Adrenal gland (tissue), 12 donors: ENCODE results near the gene TICRR. TPM values are rescaled to one million over a fixed set of nuclear protein-coding genes. Genes with fewer than 3 reads are reported as not detected.
A peak's percentile ranks its signal among the peaks of the same experiment; 100 is the strongest.

Experiments
- DNase-seq, 7 donors: peaks; one replicate each; pipeline ENCODE4 v3.0.0-alpha.2; 2019 to 2020
- H3K27ac ChIP-seq, 5 donors: fragments of 200-600 bp; sonication (generic) in 4 of 5; 1 replicate in 3 of 5; 2 replicates in 2 of 5; pipeline versions ENCODE4 v1.5.1 to v1.8.0; 2016 to 2020; ENCODE audit warnings: mild to moderate bottlenecking in 1 of 5
- H3K27me3 ChIP-seq: fragments of 200-600 bp; 2 replicates; pipeline ENCODE4 v1.8.0; 2021
- H3K36me3 ChIP-seq, 2 donors: fragments of 200-600 bp; replicated peaks in 1 of 2; 1 replicate in 1 of 2; 2 replicates in 1 of 2; pipeline versions ENCODE4 v1.5.1 to v1.8.0; 2018 to 2022
- H3K4me1 ChIP-seq, 2 donors: fragments of 200-600 bp; replicated peaks in 1 of 2; 1 replicate in 1 of 2; 2 replicates in 1 of 2; pipeline versions ENCODE4 v1.5.1 to v1.8.0; 2018 to 2021
- H3K4me3 ChIP-seq, 4 donors: fragments of 200-600 bp; sonication (generic) in 3 of 4; one replicate each; pipeline ENCODE4 v1.5.1; 2016 to 2018
- H3K9me3 ChIP-seq, 3 donors: fragments of 200-600 bp; sonication (generic) in 1 of 3; replicated peaks in 1 of 3; 1 replicate in 2 of 3; 2 replicates in 1 of 3; pipeline versions ENCODE4 v1.5.1 to v1.8.0; 2016 to 2021
- POLR2A ChIP-seq, 2 donors: fragments of 450-650 bp; IDR thresholded peaks; one replicate each; pipeline ENCODE4 v1.6.1; 2017; ENCODE audit warnings: antibody characterized with exemption in 2 of 2, mild to moderate bottlenecking in 2 of 2, moderate library complexity in 1 of 2
- WGBS, 4 donors: extraction: QIAGEN DNeasy Blood & Tissue Kit in 2 of 4; methylation state at CpG; one replicate each; pipeline versions ENCODE4 v1.1.5 to v1.1.7; 2013 to 2017; 5-methylcytosine and 5-hydroxymethylcytosine counted together
- intact Hi-C, 2 donors: fragments of 100-400 bp; cut with DNase I; formaldehyde crosslinking; loops; one replicate each; pipeline versions ENCODE4 v1.14.1 to v1.15.0; 2022 to 2023
- polyA plus RNA-seq, 3 donors: library from polyadenylated mRNA; stranded (reverse); fragments of 200-250 nt in 2 of 3; fragments of 350-450 nt in 1 of 3; fragmentation: Illumina TruSeq in 1 of 3; extraction: RNeasy Lipid Tissue Mini Kit (QIAGEN cat#74804) in 1 of 3; gene quantifications; one replicate each; pipeline ENCODE4 v1.2.3, GENCODE V29; 2013 to 2014
- total RNA-seq, 9 donors: library from RNA; depleted of rRNA in 4 of 9; stranded (reverse); fragments of >200 nt in 4 of 9; fragments of 120-200 nt in 1 of 9; fragmentation: NEBNext Ultra II Directional in 1 of 9; extraction: Animal tissue kit (Norgen Biotek cat#: 25700) in 1 of 9; gene quantifications; one replicate each; pipeline versions ENCODE4 v1.1.0 to v1.2.4, GENCODE V29; 2013 to 2023
- TF ChIP-seq, protein P1 (sequence below), 6 experiments: fragments of 450-650 bp in 4 of 6; fragments of 200-600 bp in 2 of 6; sonication (generic) in 1 of 6; IDR thresholded peaks; 1 replicate in 5 of 6; 2 replicates in 1 of 6; pipeline versions ENCODE4 v1.5.1 to v1.8.0; 2016 to 2021; ENCODE audit warnings: antibody characterized with exemption in 6 of 6, mild to moderate bottlenecking in 2 of 6, moderate library complexity in 1 of 6
- donor health status: healthy with polysubstance abuse.
- donor health status: Bipolar disorder and iron deficiency.
- donor health status: DM: yes; HTN: yes; CAD: no.
- donor health status: DM: no; HTN: no; CAD: no.
- donor health status: DM: no; HTN: no; CAD: no.
- donor health status: DM: yes; HTN: yes; CAD: no.

The TICRR gene
- total and polyA plus RNA-seq, 12 donors = 0.10 to 2.4 (median 0.19) TPM; not detected in 1

DNA sequence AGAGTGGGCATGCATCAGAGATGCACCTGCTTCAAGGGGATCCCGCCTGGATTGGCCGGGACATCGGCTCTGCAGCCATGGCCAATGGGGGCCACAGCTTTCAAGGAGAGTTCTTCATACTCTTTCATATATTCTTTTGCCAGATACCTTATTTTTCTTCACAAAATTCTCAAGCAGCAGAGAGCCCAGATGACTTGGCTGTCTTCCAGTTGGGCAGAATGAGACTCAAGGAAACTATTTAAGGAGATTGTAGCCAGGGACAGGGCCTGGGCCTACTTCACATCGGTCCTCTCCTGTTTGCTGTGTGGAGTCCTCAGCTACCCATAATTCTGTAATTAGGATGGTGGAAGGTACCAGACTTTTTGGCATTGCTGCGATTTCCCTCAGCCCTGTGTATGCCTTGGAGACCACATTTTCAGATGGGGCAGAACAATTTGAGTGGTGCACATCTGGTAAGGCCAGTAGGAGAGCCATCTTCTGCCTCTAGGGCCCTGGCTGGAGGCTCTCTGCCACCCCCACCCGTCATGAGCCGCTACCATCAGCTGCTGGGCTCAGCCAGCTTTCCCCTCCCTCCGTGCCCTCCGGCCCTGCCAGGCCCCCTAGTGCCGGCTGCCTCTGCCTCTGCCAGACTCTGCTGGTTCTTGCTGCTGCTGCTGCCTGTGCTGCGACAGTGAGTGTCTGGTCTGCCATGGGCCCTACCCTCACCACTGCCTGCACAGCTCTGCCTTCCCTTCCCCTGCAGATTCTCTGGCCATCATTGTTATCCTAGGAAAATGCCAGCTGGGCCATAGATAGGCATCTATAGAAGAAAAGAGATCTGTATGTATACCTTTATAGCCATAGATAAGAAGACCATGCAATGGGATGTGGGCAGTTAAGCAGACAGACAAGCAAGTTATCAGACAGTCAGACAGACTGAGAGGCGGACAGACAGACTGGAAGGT, 97.2 kb downstream of the TICRR start:
- no peaks in the 10 kb centered on the region for H3K36me3 ChIP-seq
- DNase-seq = peak in 2 of 7 donors; percentile 30 to 52
- TF ChIP-seq, protein P1, sequence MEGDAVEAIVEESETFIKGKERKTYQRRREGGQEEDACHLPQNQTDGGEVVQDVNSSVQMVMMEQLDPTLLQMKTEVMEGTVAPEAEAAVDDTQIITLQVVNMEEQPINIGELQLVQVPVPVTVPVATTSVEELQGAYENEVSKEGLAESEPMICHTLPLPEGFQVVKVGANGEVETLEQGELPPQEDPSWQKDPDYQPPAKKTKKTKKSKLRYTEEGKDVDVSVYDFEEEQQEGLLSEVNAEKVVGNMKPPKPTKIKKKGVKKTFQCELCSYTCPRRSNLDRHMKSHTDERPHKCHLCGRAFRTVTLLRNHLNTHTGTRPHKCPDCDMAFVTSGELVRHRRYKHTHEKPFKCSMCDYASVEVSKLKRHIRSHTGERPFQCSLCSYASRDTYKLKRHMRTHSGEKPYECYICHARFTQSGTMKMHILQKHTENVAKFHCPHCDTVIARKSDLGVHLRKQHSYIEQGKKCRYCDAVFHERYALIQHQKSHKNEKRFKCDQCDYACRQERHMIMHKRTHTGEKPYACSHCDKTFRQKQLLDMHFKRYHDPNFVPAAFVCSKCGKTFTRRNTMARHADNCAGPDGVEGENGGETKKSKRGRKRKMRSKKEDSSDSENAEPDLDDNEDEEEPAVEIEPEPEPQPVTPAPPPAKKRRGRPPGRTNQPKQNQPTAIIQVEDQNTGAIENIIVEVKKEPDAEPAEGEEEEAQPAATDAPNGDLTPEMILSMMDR (IDR thresholded peaks at IDR 0.05) = no peak
- TF ChIP-seq POLR2A (IDR thresholded peaks at IDR 0.05) = no peak
- no peaks in the 10 kb centered on the region for H3K27me3 ChIP-seq
- peaks cover 0 to 10% of the 10 kb centered on the region in 2 donors for H3K4me1 ChIP-seq
- intact Hi-C loops = no loop called here
- H3K4me3 ChIP-seq = no peak overlapping the region
- WGBS, 4 donors = 85 to 93% (median 91%) methylated on average over 9 to 12 of the region's 12 CpGs
- H3K9me3 ChIP-seq = no peaks in the 10 kb centered on the region
- H3K27ac ChIP-seq = peak overlapping the region in 2 of 5 donors; percentile 1 to 49

DNA sequence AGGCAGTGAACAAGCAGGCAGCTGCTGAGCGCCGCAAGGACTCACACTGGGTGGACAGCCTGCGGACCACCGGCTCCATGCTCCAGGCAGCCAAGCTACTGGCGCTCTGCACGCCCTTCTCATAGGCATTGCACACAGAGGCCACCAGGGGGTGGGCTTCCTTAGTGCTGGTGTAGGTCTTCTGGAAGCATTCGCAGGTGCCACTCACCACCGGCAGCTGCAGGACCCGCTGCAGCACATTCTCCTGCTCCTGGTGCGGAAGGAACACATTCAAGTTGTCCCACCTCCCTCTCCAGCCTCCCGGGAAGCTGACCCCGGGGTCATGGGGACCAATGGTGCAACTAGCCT, 97.9 kb downstream of the TICRR start:
- peaks cover 0 to 10% of the 10 kb centered on the region in 2 donors for H3K4me1 ChIP-seq
- H3K4me3 ChIP-seq = no peak overlapping the region
- no peaks in the 10 kb centered on the region for H3K27me3 ChIP-seq
- intact Hi-C loops = no loop called here
- H3K27ac ChIP-seq = no peak overlapping the region
- 70 to 79% (median 72%) methylated on average over 10 to 12 of the region's 12 CpGs for WGBS, 4 donors
- H3K36me3 ChIP-seq = no peaks in the 10 kb centered on the region
- no peaks in the 10 kb centered on the region for H3K9me3 ChIP-seq
- DNase-seq = peak in 2 of 7 donors; percentile 27 to 58
- TF ChIP-seq, protein P1 (IDR thresholded peaks at IDR 0.05) = peak in 2 of 6 experiments; percentile 28 to 29
- TF ChIP-seq POLR2A (IDR thresholded peaks at IDR 0.05) = no peak

DNA sequence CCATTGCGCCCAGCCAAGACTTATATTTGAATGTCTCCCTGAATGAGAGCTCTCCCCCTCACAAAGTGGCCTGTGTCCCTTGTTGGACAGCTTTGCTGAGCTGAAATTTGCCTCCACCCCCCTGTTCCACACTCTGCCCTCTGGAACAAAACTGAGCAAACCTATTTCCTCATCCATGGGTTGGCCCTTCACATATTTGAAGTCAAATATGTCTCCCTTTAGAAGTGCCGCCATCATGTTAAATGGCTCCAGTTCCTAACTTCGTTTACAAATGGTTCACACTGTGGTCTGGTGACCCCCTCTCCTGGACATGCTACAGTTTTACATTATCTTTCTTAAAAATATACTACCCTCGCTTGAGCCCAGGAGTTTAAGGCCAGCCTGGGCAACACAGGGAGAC, 99.3 kb downstream of the TICRR start:
- H3K27ac ChIP-seq = no peak overlapping the region
- peaks cover 0 to 10% of the 10 kb centered on the region in 2 donors for H3K4me1 ChIP-seq
- TF ChIP-seq, protein P1 (IDR thresholded peaks at IDR 0.05) = no peak
- no peaks in the 10 kb centered on the region for H3K36me3 ChIP-seq
- H3K4me3 ChIP-seq = no peak overlapping the region
- peak in 1 of 7 donors; percentile 29 for DNase-seq
- WGBS, 4 donors = 77 to 87% (median 82%) methylated on average over 4 of the region's 4 CpGs
- H3K9me3 ChIP-seq = no peaks in the 10 kb centered on the region
- intact Hi-C loops = no loop called here
- H3K27me3 ChIP-seq = no peaks in the 10 kb centered on the region

DNA sequence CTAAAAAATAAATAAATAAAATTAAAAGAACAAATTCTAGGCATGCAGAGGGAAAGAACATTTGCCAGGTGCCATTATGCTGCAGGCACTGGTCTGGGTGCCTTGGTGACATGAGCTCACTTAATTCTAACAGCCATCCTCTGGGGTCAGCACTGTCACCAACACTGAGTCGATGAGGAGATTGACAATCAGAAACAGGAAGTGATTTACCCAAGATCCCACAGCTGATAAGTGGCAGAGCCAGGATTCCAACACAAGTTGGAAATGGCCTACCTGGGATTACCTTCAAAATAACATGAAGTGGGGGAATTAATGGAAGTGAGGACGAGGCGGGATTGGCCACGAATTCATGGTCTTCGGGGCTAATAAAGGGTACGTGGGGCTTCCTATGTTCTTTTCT, 100.3 kb downstream of the TICRR start:
- no peak overlapping the region for H3K4me3 ChIP-seq
- H3K9me3 ChIP-seq = no peaks in the 10 kb centered on the region
- 70 to 87% (median 85%) methylated on average over 6 of the region's 6 CpGs for WGBS, 4 donors
- peaks cover 8 to 19% of the 10 kb centered on the region in 2 donors for H3K4me1 ChIP-seq
- intact Hi-C loops = no loop called here
- H3K27ac ChIP-seq = no peak overlapping the region
- no peaks in the 10 kb centered on the region for H3K36me3 ChIP-seq
- H3K27me3 ChIP-seq = no peaks in the 10 kb centered on the region
- DNase-seq = peak in 1 of 7 donors; percentile 17
- TF ChIP-seq POLR2A (IDR thresholded peaks at IDR 0.05) = no peak
- TF ChIP-seq, protein P1 (IDR thresholded peaks at IDR 0.05) = no peak
